ENCODE data around the gene ASB8. TPM values are rescaled to one million over a fixed set of nuclear protein-coding genes. Genes with fewer than 3 reads are reported as not detected.

ASB8 gene
- total RNA-seq, 1 donor, result 35.5 TPM

GRCh38 chr12:48131517-48131916, 25.8 kb downstream of the ASB8 start:
- Histone ChIP-seq H4K20me1 (ENCODE audit: insufficient read depth, low read length) (no peaks in the 10 kb centered on the region), H3K9me3 (ENCODE audit: low read depth, low read length) (no peaks in the 10 kb centered on the region), H3K4me2 (ENCODE audit: insufficient read depth, low read length) (no peak overlapping the region), H2AFZ (ENCODE audit: low read length) (no peak overlapping the region), H3K4me3 (ENCODE audit: insufficient read depth, low read length) (no peak overlapping the region), H3K27ac (ENCODE audit: low read depth, low read length) (no peak overlapping the region), H3K36me3 (ENCODE audit: insufficient read depth, low read length) (peaks cover 63% of the 10 kb centered on the region), H3K79me2 (ENCODE audit: insufficient read depth, low read length) (peaks cover 4% of the 10 kb centered on the region), H3K4me1 (ENCODE audit: insufficient read depth, low read length) (no peaks in the 10 kb centered on the region), H3K27me3 (ENCODE audit: insufficient read depth, low read length) (no peaks in the 10 kb centered on the region)
- DNase-seq (ENCODE audit: insufficient read length, low spot score, missing footprints), result no peak
- no peak for TF ChIP-seq CTCF (IDR thresholded peaks at IDR 0.05; ENCODE audit: extremely low read depth, low read depth, low read length)

DNA sequence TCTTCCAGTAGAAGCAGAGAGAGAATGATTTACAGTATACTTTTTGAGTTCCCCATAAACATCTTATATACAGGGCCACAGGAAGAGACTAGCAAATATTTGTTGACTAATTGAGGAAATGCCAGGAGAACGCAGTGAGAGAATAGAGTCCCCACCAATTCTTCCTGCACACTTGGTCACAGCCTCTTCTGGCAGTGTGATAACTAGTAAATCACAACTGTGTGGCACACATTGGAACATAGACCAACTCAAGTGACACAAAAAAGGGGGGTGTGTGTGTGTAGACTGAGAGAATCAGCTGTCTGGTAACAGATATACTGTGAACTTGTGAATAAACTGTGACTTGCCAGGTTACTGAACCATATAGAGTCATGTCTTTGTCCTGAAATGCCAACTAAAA, 27.9 kb downstream of the ASB8 start:
- Histone ChIP-seq H3K4me1 (ENCODE audit: insufficient read depth, low read length) (no peaks in the 10 kb centered on the region), H3K79me2 (ENCODE audit: insufficient read depth, low read length) (peaks cover 4% of the 10 kb centered on the region), H3K9me3 (ENCODE audit: low read depth, low read length) (no peaks in the 10 kb centered on the region), H3K27me3 (ENCODE audit: insufficient read depth, low read length) (no peaks in the 10 kb centered on the region), H3K4me2 (ENCODE audit: insufficient read depth, low read length) (no peak overlapping the region), H4K20me1 (ENCODE audit: insufficient read depth, low read length) (no peaks in the 10 kb centered on the region), H2AFZ (ENCODE audit: low read length) (no peak overlapping the region), H3K27ac (ENCODE audit: low read depth, low read length) (no peak overlapping the region), H3K36me3 (ENCODE audit: insufficient read depth, low read length) (peaks cover 67% of the 10 kb centered on the region), H3K4me3 (ENCODE audit: insufficient read depth, low read length) (no peak overlapping the region)
- no peak for DNase-seq (ENCODE audit: insufficient read length, low spot score, missing footprints)
- no peak for TF ChIP-seq CTCF (IDR thresholded peaks at IDR 0.05; ENCODE audit: extremely low read depth, low read depth, low read length)

- H3K9me3 ChIP-seq (ENCODE audit: low read depth, low read length), result no peaks in the 10 kb centered on the region
- no peak for TF ChIP-seq CTCF (IDR thresholded peaks at IDR 0.05; ENCODE audit: extremely low read depth, low read depth, low read length)
- no peak overlapping the region for H2AFZ ChIP-seq (ENCODE audit: low read length)
- no peak overlapping the region for H3K4me3 ChIP-seq (ENCODE audit: insufficient read depth, low read length)
- no peaks in the 10 kb centered on the region for H4K20me1 ChIP-seq (ENCODE audit: insufficient read depth, low read length)
- no peak overlapping the region for H3K4me2 ChIP-seq (ENCODE audit: insufficient read depth, low read length)
- H3K36me3 ChIP-seq (ENCODE audit: insufficient read depth, low read length), result peaks cover 67% of the 10 kb centered on the region
- no peaks in the 10 kb centered on the region for H3K4me1 ChIP-seq (ENCODE audit: insufficient read depth, low read length)
- peaks cover 4% of the 10 kb centered on the region for H3K79me2 ChIP-seq (ENCODE audit: insufficient read depth, low read length)
- H3K27ac ChIP-seq (ENCODE audit: low read depth, low read length), result no peak overlapping the region
- no peak for DNase-seq (ENCODE audit: insufficient read length, low spot score, missing footprints)
- H3K27me3 ChIP-seq (ENCODE audit: insufficient read depth, low read length), result no peaks in the 10 kb centered on the region
Observed at GRCh38 chr12:48128800-48129199, 28.5 kb downstream of the ASB8 start.

- H3K27me3 ChIP-seq (ENCODE audit: insufficient read depth, low read length), result no peaks in the 10 kb centered on the region
Observed at GRCh38 chr12:48126953-48127630, 30.2 kb downstream of the ASB8 start.

More at GRCh38 chr12:48126953-48127630, 30.2 kb downstream of the ASB8 start:
- Histone ChIP-seq H3K4me1 (ENCODE audit: insufficient read depth, low read length) (no peaks in the 10 kb centered on the region), H3K4me3 (ENCODE audit: insufficient read depth, low read length) (no peak overlapping the region), H3K36me3 (ENCODE audit: insufficient read depth, low read length) (peaks cover 64% of the 10 kb centered on the region), H2AFZ (ENCODE audit: low read length) (no peak overlapping the region), H3K79me2 (ENCODE audit: insufficient read depth, low read length) (peaks cover 8% of the 10 kb centered on the region), H3K9me3 (ENCODE audit: low read depth, low read length) (no peaks in the 10 kb centered on the region), H4K20me1 (ENCODE audit: insufficient read depth, low read length) (no peaks in the 10 kb centered on the region), H3K4me2 (ENCODE audit: insufficient read depth, low read length) (no peak overlapping the region), H3K27ac (ENCODE audit: low read depth, low read length) (no peak overlapping the region)
- TF ChIP-seq CTCF (IDR thresholded peaks at IDR 0.05; ENCODE audit: extremely low read depth, low read depth, low read length), result no peak
- DNase-seq (ENCODE audit: insufficient read length, low spot score, missing footprints), result no peak
